ENCODE data around the gene ALKBH5. TPM values are rescaled to one million over a fixed set of nuclear protein-coding genes. Genes with fewer than 3 reads are reported as not detected.

ALKBH5 gene
- total RNA-seq, 4 donors from 2014 or later: 188 to 271 (median 224) TPM

GRCh38 chr17:18142417-18142816 is 41.2 kb upstream of the ALKBH5 start:
- H3K36me3 ChIP-seq: no peaks in the 10 kb centered on the region
- no peaks in the 10 kb centered on the region for H3K9me3 ChIP-seq
- DNase-seq (no peak), ATAC-seq (no peak)
- H3K27ac ChIP-seq: no peak overlapping the region
- in situ Hi-C loops (cut with MboI; ENCODE audit: low sequenced_read_pairs in 4 of 4) (no loop called here), intact Hi-C loops (cut with DNase I; ENCODE audit: low total_unique reads) (no loop called here)
- TF ChIP-seq POLR2A (IDR thresholded peaks at IDR 0.05) (no peak), CTCF (IDR thresholded peaks at IDR 0.05 in 4 of 5, conservative IDR thresholded peaks at IDR 0.05 in 1 of 5) (no peak)
- H3K27me3 ChIP-seq: no peaks in the 10 kb centered on the region
- H3K4me3 ChIP-seq: no peak overlapping the region
- H3K4me1 ChIP-seq: peaks cover 0 to 10% of the 10 kb centered on the region in 2 donors

GRCh38 chr17:18143044-18143936 is 40.3 kb upstream of the ALKBH5 start:
- H3K27ac ChIP-seq: no peak overlapping the region

GRCh38 chr17:18144261-18144660 is 39.4 kb upstream of the ALKBH5 start:
- Histone ChIP-seq H3K4me3 (no peak overlapping the region), H3K27me3 (no peaks in the 10 kb centered on the region), H3K36me3 (no peaks in the 10 kb centered on the region), H3K4me1 (peaks cover 0 to 10% of the 10 kb centered on the region in 2 donors), H3K27ac (no peak overlapping the region), H3K9me3 (no peaks in the 10 kb centered on the region)
- TF ChIP-seq CTCF (IDR thresholded peaks at IDR 0.05 in 4 of 5, conservative IDR thresholded peaks at IDR 0.05 in 1 of 5) (no peak), POLR2A (IDR thresholded peaks at IDR 0.05) (no peak)
- in situ Hi-C loops (cut with MboI; ENCODE audit: low sequenced_read_pairs in 4 of 4) (no loop called here), intact Hi-C loops (cut with DNase I; ENCODE audit: low total_unique reads) (no loop called here)
- DNase-seq (no peak), ATAC-seq (no peak)

More at GRCh38 chr17:18143044-18143936, 40.3 kb upstream of the ALKBH5 start:
- in situ Hi-C loops (cut with MboI; ENCODE audit: low sequenced_read_pairs in 4 of 4): no loop called here
- Histone ChIP-seq H3K36me3 (no peaks in the 10 kb centered on the region), H3K27me3 (no peaks in the 10 kb centered on the region), H3K4me1 (peaks cover 0 to 10% of the 10 kb centered on the region in 2 donors), H3K4me3 (no peak overlapping the region), H3K9me3 (no peaks in the 10 kb centered on the region)
- no peak for DNase-seq
- no peak for ATAC-seq
- TF ChIP-seq POLR2A (IDR thresholded peaks at IDR 0.05): no peak
- no peak for TF ChIP-seq CTCF (IDR thresholded peaks at IDR 0.05 in 4 of 5, conservative IDR thresholded peaks at IDR 0.05 in 1 of 5)
- intact Hi-C loops (cut with DNase I; ENCODE audit: low total_unique reads): no loop called here

- Histone ChIP-seq H3K36me3 (no peaks in the 10 kb centered on the region), H3K27ac (no peak overlapping the region), H3K4me1 (peaks cover 0 to 8% of the 10 kb centered on the region in 2 donors), H3K9me3 (no peaks in the 10 kb centered on the region), H3K27me3 (no peaks in the 10 kb centered on the region), H3K4me3 (no peak overlapping the region)
- intact Hi-C loops (cut with DNase I; ENCODE audit: low total_unique reads): no loop called here
- no peak for DNase-seq
- ATAC-seq: no peak
- TF ChIP-seq CTCF (IDR thresholded peaks at IDR 0.05 in 4 of 5, conservative IDR thresholded peaks at IDR 0.05 in 1 of 5): no peak
- TF ChIP-seq POLR2A (IDR thresholded peaks at IDR 0.05): no peak
- in situ Hi-C loops (cut with MboI; ENCODE audit: low sequenced_read_pairs in 4 of 4): no loop called here
Measured at GRCh38 chr17:18144855-18145254, 38.8 kb upstream of the ALKBH5 start.
